Measurements from ENCODE around the gene SLC12A4.
A peak's percentile ranks its signal among the peaks of the same experiment; 100 is the strongest.
"Not testable (repeated sequence)": the region's sequence is repeated elsewhere in the genome, so short reads cannot be mapped to it uniquely, and the experiment has no call there.

Gene SLC12A4

DNA sequence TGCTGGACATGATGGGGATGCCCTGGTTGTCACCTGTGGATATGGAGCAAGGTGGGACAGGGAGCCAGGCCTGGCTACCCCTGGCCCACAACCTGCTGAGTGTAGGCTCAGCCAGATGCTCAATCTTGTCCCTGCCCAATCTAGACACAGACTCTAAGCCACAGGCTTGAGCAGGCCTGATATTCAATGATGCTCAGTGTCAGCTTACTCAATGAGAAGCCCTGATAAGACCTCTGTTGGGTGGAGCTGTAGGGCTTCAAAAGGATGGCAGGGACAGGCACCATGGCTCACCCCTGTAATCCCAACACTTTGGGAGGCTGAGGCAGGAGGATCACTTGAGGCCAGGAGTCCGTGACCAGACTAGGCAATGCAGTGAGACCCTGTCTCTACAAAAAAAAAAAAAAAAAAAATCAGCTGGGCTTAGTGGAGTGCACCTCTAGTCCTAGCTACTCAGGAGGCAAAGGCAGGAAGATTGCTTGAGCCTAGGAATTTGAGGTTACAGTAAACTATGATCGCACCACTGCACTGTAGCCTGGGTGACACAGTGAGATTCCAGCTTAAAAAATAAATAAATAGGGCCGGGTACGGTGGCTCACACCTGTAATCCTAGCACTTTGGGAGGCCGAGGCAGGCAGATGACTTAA lies 27.9 kb downstream of the SLC12A4 start:
- DNase-seq = no peak

GRCh38 chr16:67939507-67940445 lies 28.7 kb downstream of the SLC12A4 start:
- DNase-seq = no peak

DNA sequence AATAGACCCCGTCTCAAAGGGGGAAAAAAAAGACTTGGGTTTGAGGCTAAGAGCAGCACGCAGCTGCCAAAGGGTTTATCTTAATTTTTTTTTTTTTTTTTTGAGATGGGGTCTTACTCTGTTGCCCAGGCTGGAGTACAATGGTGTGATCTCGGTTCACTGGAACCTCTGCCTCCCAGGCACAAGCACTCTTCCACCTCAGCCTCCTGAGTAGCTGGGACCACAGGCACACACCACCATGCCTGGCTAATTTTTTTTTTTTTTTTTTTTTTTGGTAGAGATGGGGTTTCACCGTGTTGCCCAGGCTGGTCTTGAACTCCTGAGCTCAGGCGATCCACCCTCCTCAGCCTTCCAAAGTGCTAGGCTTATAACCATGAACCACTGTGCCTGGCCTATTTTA lies 30.7 kb downstream of the SLC12A4 start:
- DNase-seq = not testable (repeated sequence)

DNA sequence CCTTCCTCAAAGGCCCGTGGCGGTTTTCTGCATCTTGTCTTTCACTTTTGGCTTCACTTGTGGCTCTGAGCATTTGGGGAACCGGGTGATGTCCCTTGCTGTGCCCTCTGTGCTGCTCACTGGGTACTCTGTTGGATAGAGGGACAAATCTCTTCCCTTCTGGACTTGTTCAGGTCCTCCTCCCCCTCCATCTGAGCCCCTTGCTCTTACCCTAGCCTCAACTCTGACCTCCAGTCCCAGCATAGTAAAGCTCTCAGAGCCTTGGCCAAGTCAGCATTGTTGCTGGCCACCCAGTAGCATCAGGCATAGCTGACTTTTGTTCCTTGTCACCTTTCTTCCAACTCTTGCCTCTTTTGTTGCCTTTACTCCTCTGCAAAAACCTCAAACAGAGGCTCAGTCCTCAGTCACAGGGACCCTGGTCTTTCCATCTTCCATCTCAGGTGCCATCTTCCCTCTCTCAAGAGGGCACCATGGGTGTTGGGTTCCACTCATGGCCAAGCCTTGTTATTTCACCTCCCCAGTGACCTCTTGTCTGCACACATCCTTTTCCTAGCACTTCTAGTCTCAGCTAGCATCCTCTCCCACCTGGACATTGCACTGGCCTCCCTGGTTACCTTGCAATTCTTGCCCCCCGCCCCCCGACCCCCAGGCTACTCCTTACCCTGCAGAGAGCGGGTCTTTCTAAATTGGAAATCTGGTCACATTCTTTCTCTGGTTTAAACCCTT lies 31.4 kb downstream of the SLC12A4 start:
- DNase-seq = no peak

DNA sequence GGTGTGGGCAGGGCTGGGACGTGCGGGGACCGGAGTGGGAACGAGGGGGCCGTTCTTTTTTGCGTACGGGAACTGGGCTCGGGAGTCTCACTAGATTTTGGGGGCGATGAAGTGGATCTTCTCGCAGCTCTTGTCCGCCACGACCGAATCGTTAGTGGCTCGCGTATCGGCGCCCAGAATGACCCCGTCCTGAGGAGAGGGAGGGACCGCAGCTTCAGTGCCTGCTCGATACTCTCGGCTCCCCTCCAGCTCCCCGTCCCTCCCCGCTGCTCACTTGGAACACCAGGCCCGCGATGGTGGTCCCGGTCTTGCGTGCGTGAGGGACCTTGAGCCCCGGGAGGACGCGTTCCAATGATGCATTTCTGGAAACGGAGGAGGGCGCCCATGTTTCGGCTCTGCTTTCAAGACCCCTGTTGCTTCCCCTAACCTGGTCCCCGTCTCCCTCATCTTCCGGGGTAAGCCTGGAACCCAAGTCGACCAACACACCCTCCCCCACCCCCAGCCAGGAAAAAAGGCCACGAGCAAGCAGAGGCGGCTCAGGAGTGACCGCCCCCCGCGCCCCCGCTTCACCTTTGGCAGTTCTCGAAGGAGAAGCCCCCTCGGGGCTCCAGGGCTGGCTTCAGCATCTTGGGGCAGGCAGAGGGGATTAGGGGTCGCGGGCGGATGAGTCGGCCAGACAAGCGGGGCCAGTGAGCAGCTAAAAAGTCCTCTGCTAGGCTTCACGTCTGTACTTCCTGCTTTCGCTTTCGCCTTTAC lies 32.1 kb downstream of the SLC12A4 start, which contains the start of gene PSMB10:
Gene PSMB10 (minus strand): TSS at position 727 of the 756 bp plus-strand sequence. CDS start 101 bp downstream, at position 626.
- peak in 1 of 2 experiments; percentile 36 for DNase-seq

- peak; percentile 76 to 93 for DNase-seq
Observed at GRCh38 chr16:67935402-67936123, 32.9 kb downstream of the SLC12A4 start.

DNA sequence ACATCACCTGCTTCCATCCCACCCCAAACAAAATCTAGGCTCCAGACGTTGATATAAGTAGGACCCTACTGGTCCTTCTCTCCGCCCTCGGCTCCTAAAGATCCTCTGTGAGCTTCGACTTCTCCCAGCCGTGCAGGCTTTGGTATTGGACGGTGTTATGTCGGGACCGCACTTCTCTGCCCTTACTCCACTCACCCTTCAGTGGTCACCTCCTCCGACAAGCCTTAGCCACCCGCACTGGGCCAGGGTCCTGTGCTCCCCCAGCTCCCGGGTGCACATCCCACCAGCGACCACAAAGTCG lies 33.4 kb downstream of the SLC12A4 start:
- no peak for DNase-seq

- no peak for DNase-seq
Observed at GRCh38 chr16:67934306-67935100, 33.9 kb downstream of the SLC12A4 start.

GRCh38 chr16:67933805-67934204 lies 34.6 kb downstream of the SLC12A4 start:
- DNase-seq = no peak

DNA sequence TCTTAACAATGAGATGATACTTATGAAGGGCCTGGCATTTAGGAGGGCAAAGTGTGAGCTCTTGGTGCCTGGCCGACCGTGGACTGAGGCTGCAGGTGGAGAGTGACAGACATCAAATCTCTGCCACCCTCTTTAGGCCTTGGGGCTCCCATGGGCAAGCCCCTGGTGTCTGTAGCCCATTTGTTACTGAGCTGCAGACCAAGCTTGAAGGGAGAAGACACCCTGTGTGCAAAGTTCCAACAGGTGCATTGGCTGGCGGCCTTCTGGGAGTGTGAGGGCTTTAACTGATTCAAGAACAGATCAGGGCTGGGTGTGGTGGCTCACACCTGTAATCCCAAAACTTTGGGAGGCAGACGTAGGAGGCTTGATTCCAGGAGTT lies 36.0 kb downstream of the SLC12A4 start:
- DNase-seq = no peak

- no peak for DNase-seq
Observed at GRCh38 chr16:67931712-67932461, 36.5 kb downstream of the SLC12A4 start, which contains the start of gene CTRL. TSS of gene CTRL (minus strand) at chr16:67931862. CDS start at chr16:67931852, 10 bp downstream.

- DNase-seq = no peak
Observed at GRCh38 chr16:67930678-67931211, 37.7 kb downstream of the SLC12A4 start.

DNA sequence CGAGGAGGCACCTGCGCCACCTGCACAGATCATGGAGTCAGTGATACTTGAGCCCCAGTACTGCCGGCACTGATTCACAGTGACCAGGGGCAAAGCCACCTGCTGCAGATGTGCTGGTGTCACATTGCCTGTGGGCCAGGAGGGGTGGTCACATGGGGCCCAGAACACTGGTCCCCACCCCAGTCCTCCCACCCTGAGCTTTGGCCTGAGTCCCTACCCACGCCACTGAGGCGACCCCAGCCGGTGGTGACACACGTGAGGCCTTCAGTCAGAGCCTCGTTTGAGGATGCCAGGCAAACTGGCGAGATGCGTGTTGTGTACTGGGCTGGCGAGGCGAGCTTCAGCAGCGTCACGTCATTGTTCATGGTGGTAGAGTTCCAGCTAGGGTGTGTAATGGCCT lies 38.2 kb downstream of the SLC12A4 start:
- no peak for DNase-seq

DNA sequence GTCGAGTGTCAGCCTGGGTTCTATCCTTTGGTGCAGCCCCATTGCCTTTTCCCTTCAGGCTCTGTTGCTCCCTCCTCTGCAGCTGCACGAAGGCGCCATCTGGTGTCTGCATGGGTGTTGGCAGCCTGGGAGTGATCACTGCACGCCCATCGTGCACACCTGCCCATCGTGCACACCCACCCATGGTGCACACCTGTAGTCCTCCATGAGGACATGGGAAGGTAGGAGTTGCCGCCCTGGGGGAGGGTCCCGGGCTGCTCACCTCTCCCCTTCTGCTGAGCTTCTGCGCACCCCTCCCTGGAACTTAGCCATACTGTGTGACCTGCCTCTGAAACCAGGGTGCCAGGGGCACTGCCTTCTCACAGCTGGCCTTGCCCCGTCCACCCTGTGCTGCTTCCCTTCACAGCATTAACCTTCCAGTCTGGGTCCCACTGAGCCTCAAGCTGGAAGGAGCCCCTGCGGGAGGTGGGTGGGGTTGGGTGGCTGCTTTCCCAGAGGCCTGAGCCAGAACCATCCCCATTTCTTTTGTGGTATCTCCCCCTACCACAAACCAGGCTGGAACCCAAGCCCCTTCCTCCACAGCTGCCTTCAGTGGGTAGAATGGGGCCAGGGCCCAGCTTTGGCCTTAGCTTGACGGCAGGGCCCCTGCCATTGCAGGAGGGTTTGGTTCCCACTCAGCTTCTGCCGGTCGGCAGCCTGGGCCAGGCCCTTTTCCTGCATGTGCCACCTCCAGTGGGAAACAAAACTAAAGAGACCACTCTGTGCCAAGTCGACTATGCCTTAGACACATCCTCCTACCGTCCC lies 39.7 kb downstream of the SLC12A4 start:
- peak in 1 of 2 experiments; percentile 49 for DNase-seq

DNA sequence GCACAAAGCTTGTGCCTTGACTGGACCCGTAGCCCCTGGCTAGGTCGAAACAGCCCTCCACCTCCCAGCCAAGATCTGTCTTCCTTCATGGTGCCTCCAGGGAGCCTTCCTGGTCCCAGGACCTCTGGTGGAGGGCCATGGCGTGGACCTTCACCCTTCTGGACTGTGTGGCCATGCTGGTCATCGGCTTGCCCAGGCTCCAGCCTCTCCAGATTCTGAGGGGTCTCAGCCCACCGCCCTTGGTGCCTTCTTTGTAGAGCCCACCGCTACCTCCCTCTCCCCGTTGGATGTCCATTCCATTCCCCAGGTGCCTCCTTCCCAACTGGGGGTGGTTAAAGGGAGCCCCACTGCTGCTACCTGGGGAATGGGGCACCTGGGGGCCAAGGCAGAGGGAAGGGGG lies 40.3 kb downstream of the SLC12A4 start:
- DNase-seq = no peak

GRCh38 chr16:67927131-67927941 lies 41.1 kb downstream of the SLC12A4 start:
- no peak for DNase-seq

DNA sequence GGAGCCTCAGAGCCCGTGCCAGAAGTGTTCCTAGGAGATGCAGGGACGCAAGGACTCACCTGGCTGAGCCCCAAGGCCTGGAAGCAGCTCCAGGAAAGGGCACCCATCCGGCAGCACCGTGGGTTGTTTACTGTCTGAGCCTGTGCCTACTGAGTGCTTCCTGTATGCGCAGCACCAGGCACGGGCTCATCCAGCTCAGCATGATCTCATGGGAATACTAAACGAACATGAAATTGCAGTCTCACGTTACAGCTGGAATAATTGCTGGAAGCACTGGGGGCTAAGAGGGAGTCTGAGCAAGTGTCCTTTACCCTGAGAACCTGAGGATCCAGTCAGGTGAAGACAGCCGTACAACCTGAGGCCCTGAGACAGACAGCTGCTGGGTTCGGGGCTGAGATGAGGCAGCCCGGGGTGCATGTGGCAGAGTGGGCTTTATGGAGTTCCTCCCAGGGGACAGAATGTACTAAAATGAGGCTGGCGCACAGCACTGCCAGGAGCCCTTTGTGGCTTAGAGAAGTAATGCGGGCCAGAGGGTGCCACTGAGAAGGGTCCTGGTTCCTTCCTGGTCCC lies 42.2 kb downstream of the SLC12A4 start:
- peak; percentile 31 to 37 for DNase-seq

Measured in NCI-H187 (cell line).